Large intestine (tissue), 12 donors: ENCODE results near the gene KIAA0232. TPM values are rescaled to one million over a fixed set of nuclear protein-coding genes. Genes with fewer than 3 reads are reported as not detected.
A peak's percentile ranks its signal among the peaks of the same experiment; 100 is the strongest.

Experiments used
- DNase-seq, 2 donors: peaks; one replicate each; pipeline versions ENCODE4 v3.0.0 to v3.0.0-alpha.2; 2013
- H3K27ac ChIP-seq: one replicate; pipeline ENCODE4 v1.5.1; 2013; ENCODE audit warnings: low read length
- H3K27me3 ChIP-seq: 2 replicates; pipeline ENCODE4 v1.6.1; 2013; ENCODE audit warnings: low read length; ENCODE audit not compliant: control insufficient read depth, insufficient read depth
- H3K36me3 ChIP-seq: 2 replicates; pipeline ENCODE4 v1.6.1; 2013; ENCODE audit warnings: low read length; ENCODE audit not compliant: control insufficient read depth, insufficient read depth
- H3K4me1 ChIP-seq: one replicate; pipeline ENCODE4 v1.6.1; 2013; ENCODE audit warnings: low read length; ENCODE audit not compliant: control insufficient read depth, insufficient read depth
- H3K4me3 ChIP-seq: one replicate; pipeline ENCODE4 v1.5.1; 2013; ENCODE audit warnings: low read length
- H3K9me3 ChIP-seq: one replicate; pipeline ENCODE4 v1.6.1; 2013; ENCODE audit warnings: mild to moderate bottlenecking, low read depth, low read length, moderate library complexity; ENCODE audit not compliant: control insufficient read depth
- WGBS: methylation state at CpG from one replicate; pipeline ENCODE4 v1.1.5; 2013; ENCODE audit warnings: low lambda C conversion rate; ENCODE audit not compliant: insufficient coverage; 5-methylcytosine and 5-hydroxymethylcytosine counted together
- long read RNA-seq, 11 donors: transcript quantifications; one replicate each; lab custom pipeline, GENCODE V29; 2026
- polyA plus RNA-seq: library from polyadenylated mRNA; unstranded; fragments of 120-200 nt; gene quantifications from one replicate; pipeline ENCODE4 v1.2.1, GENCODE V29; 2013

The KIAA0232 gene, protein sequence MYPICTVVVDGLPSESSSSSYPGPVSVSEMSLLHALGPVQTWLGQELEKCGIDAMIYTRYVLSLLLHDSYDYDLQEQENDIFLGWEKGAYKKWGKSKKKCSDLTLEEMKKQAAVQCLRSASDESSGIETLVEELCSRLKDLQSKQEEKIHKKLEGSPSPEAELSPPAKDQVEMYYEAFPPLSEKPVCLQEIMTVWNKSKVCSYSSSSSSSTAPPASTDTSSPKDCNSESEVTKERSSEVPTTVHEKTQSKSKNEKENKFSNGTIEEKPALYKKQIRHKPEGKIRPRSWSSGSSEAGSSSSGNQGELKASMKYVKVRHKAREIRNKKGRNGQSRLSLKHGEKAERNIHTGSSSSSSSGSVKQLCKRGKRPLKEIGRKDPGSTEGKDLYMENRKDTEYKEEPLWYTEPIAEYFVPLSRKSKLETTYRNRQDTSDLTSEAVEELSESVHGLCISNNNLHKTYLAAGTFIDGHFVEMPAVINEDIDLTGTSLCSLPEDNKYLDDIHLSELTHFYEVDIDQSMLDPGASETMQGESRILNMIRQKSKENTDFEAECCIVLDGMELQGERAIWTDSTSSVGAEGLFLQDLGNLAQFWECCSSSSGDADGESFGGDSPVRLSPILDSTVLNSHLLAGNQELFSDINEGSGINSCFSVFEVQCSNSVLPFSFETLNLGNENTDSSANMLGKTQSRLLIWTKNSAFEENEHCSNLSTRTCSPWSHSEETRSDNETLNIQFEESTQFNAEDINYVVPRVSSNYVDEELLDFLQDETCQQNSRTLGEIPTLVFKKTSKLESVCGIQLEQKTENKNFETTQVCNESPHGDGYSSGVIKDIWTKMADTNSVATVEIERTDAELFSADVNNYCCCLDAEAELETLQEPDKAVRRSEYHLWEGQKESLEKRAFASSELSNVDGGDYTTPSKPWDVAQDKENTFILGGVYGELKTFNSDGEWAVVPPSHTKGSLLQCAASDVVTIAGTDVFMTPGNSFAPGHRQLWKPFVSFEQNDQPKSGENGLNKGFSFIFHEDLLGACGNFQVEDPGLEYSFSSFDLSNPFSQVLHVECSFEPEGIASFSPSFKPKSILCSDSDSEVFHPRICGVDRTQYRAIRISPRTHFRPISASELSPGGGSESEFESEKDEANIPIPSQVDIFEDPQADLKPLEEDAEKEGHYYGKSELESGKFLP (N-terminal part only)
- 23.5 TPM for polyA plus RNA-seq
- long read RNA-seq, donor 1, result 0 reads
- long read RNA-seq, donor 2, partial matches to known transcripts, result 0 of 1 reads
- long read RNA-seq, donor 2, other reads (novel, unspliced or antisense), result 0 of 1 reads
- long read RNA-seq, donor 3, result 0 reads
- long read RNA-seq, donor 4, result 0 reads
- long read RNA-seq, donor 5, result 0 reads
- long read RNA-seq, donor 6, full-length matches to known transcripts, result 1 of 6 reads
- long read RNA-seq, donor 6, partial matches to known transcripts, result 5 of 6 reads
- long read RNA-seq, donor 6, other reads (novel, unspliced or antisense), result 0 of 6 reads
- long read RNA-seq, donor 7, partial matches to known transcripts, result 0 of 1 reads
- long read RNA-seq, donor 7, other reads (novel, unspliced or antisense), result 0 of 1 reads
- long read RNA-seq, donor 8, partial matches to known transcripts, result 28 of 29 reads
- long read RNA-seq, donor 8, other reads (novel, unspliced or antisense), result 0 of 29 reads
- long read RNA-seq, donor 9, result 0 reads
- long read RNA-seq, donor 10, result 0 reads
- long read RNA-seq, donor 11, result 0 reads

GRCh38 chr4:6782147-6782845, at the start of gene KIAA0232:
KIAA0232 (plus strand) TSS chr4:6782727; CDS start chr4:6824454, 41,727 bp downstream.
- H3K27me3 ChIP-seq, result no peaks in the 10 kb centered on the region
- WGBS, result no CpG with 5 or more reads among the region's 100 CpGs

GRCh38 chr4:6733358-6734164, 49.0 kb upstream of the KIAA0232 start:
- H3K27ac ChIP-seq, result no peak overlapping the region
- no peaks in the 10 kb centered on the region for H3K36me3 ChIP-seq
- no peaks in the 10 kb centered on the region for H3K4me1 ChIP-seq
- DNase-seq, result no peak
- no peaks in the 10 kb centered on the region for H3K27me3 ChIP-seq
- no peak overlapping the region for H3K4me3 ChIP-seq
- 30% methylated on average over 4 of the region's 27 CpGs for WGBS
- no peaks in the 10 kb centered on the region for H3K9me3 ChIP-seq

More at GRCh38 chr4:6782147-6782845, at the start of gene KIAA0232:
- Histone ChIP-seq H3K4me3 (peak within 1 kb of the TSS; percentile 93), H3K27ac (peak within 1 kb of the TSS; percentile 97), H3K36me3 (peaks cover 5% of the 10 kb centered on the region), H3K9me3 (no peaks in the 10 kb centered on the region), H3K4me1 (peaks cover 11% of the 10 kb centered on the region)
- DNase-seq, result peak; percentile 90 to 96

DNA sequence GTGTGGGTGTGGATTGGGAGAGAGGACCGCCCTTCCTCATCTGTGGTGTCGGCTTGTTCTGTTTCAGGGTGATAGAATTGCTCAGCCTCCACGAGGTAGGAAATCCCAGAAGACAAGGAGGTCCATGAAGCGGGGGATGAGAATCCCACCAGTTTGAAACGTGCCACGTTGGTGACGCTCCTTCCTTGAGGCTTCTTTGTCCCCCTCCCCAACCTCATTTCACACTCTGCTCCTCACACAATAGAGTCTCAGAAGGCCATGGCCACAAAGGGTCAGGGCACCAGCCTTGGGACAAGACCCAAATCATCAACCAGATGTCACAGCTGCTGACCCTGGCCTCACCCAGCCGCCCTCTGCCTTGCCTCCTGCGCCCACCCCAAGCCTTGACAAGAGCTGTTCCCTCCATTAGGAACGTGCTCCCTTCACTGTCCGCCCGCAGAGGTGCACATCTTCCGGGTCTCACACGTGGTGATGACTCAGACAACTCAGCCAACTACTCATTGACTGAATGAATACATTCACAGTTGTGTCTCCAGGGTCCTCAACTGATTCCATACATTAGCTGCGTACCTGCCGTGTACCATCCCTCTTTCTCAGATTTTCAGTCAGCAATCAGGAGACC, 48.3 kb upstream of the KIAA0232 start:
- WGBS, result no CpG with 5 or more reads among the region's 16 CpGs
- Histone ChIP-seq H3K27me3 (no peaks in the 10 kb centered on the region), H3K27ac (no peak overlapping the region), H3K9me3 (no peaks in the 10 kb centered on the region), H3K4me3 (no peak overlapping the region), H3K4me1 (no peaks in the 10 kb centered on the region), H3K36me3 (no peaks in the 10 kb centered on the region)
- no peak for DNase-seq

GRCh38 chr4:6739920-6740319, 42.6 kb upstream of the KIAA0232 start:
- 100% methylated on average over 1 of the region's 4 CpGs for WGBS
- no peak for DNase-seq

GRCh38 chr4:6740347-6740746, 42.2 kb upstream of the KIAA0232 start:
- Histone ChIP-seq H3K27ac (no peak overlapping the region), H3K27me3 (no peaks in the 10 kb centered on the region), H3K9me3 (peaks cover 3% of the 10 kb centered on the region), H3K36me3 (no peaks in the 10 kb centered on the region), H3K4me1 (no peaks in the 10 kb centered on the region), H3K4me3 (no peak overlapping the region)
- no peak for DNase-seq
- WGBS, result no CpG with 5 or more reads among the region's 8 CpGs

More at GRCh38 chr4:6739920-6740319, 42.6 kb upstream of the KIAA0232 start:
- H3K9me3 ChIP-seq, result peaks cover 3% of the 10 kb centered on the region
- no peaks in the 10 kb centered on the region for H3K4me1 ChIP-seq
- H3K27ac ChIP-seq, result no peak overlapping the region
- H3K4me3 ChIP-seq, result no peak overlapping the region
- no peaks in the 10 kb centered on the region for H3K27me3 ChIP-seq
- no peaks in the 10 kb centered on the region for H3K36me3 ChIP-seq

GRCh38 chr4:6742507-6742906, 40.0 kb upstream of the KIAA0232 start:
- 100% methylated on average over 2 of the region's 2 CpGs for WGBS
- peaks cover 3% of the 10 kb centered on the region for H3K9me3 ChIP-seq
- peaks cover 7% of the 10 kb centered on the region for H3K4me1 ChIP-seq
- no peaks in the 10 kb centered on the region for H3K36me3 ChIP-seq
- H3K4me3 ChIP-seq, result no peak overlapping the region
- H3K27ac ChIP-seq, result no peak overlapping the region
- no peaks in the 10 kb centered on the region for H3K27me3 ChIP-seq
- no peak for DNase-seq

- no peaks in the 10 kb centered on the region for H3K36me3 ChIP-seq
- peaks cover 3% of the 10 kb centered on the region for H3K9me3 ChIP-seq
- H3K27ac ChIP-seq, result no peak overlapping the region
- no peak overlapping the region for H3K4me3 ChIP-seq
- DNase-seq, result no peak
- no peaks in the 10 kb centered on the region for H3K27me3 ChIP-seq
- peaks cover 12% of the 10 kb centered on the region for H3K4me1 ChIP-seq
- no CpG with 5 or more reads among the region's 11 CpGs for WGBS
Measured at GRCh38 chr4:6742989-6743388, 39.5 kb upstream of the KIAA0232 start.

GRCh38 chr4:6746721-6747293, 35.7 kb upstream of the KIAA0232 start:
- Histone ChIP-seq H3K4me1 (peaks cover 43% of the 10 kb centered on the region), H3K27ac (peak overlapping the region; percentile 70), H3K27me3 (no peaks in the 10 kb centered on the region), H3K36me3 (no peaks in the 10 kb centered on the region), H3K4me3 (no peak overlapping the region), H3K9me3 (no peaks in the 10 kb centered on the region)
- 83% methylated on average over 1 of the region's 20 CpGs for WGBS
- no peak for DNase-seq
